ENCODE data around the gene RPS6KA5.

DNA sequence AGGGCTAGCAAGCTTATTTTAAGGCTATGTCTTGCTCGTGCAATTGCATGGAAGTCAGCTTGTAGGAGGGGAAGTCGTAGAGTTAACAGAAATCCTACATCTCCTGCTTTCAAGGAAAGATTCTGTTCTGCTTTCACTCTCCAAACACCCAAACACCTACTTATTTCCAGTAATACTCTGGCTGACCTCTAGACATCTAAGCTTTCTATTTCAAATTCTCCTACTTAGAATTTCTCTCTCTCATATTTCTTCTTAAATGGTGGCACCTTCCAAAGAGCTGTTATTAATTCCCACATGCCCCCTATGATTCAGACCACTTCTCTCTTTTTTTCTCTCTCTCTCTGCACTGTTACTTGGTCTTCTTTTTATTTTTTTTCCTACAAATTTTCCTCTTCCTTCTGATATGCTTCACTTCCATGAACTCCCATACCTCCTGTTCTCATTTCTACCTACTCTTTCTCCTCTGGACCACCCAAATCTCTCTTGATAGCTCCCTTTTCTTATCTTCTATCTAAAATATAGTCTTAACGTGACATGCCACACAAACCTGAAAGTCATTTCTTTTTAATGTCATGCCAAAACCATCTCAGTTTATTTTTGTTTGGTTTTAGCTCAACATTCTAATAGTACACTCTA is 90.8 kb downstream of the RPS6KA5 start:
- TF ChIP-seq, protein P1, sequence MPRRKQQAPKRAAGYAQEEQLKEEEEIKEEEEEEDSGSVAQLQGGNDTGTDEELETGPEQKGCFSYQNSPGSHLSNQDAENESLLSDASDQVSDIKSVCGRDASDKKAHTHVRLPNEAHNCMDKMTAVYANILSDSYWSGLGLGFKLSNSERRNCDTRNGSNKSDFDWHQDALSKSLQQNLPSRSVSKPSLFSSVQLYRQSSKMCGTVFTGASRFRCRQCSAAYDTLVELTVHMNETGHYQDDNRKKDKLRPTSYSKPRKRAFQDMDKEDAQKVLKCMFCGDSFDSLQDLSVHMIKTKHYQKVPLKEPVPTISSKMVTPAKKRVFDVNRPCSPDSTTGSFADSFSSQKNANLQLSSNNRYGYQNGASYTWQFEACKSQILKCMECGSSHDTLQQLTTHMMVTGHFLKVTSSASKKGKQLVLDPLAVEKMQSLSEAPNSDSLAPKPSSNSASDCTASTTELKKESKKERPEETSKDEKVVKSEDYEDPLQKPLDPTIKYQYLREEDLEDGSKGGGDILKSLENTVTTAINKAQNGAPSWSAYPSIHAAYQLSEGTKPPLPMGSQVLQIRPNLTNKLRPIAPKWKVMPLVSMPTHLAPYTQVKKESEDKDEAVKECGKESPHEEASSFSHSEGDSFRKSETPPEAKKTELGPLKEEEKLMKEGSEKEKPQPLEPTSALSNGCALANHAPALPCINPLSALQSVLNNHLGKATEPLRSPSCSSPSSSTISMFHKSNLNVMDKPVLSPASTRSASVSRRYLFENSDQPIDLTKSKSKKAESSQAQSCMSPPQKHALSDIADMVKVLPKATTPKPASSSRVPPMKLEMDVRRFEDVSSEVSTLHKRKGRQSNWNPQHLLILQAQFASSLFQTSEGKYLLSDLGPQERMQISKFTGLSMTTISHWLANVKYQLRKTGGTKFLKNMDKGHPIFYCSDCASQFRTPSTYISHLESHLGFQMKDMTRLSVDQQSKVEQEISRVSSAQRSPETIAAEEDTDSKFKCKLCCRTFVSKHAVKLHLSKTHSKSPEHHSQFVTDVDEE (CRISPR knock-in tag; IDR thresholded peaks at IDR 0.05): no peak
- no peak for TF ChIP-seq ZFP3 (CRISPR knock-in tag; IDR thresholded peaks at IDR 0.05)
- TF ChIP-seq, protein P2, sequence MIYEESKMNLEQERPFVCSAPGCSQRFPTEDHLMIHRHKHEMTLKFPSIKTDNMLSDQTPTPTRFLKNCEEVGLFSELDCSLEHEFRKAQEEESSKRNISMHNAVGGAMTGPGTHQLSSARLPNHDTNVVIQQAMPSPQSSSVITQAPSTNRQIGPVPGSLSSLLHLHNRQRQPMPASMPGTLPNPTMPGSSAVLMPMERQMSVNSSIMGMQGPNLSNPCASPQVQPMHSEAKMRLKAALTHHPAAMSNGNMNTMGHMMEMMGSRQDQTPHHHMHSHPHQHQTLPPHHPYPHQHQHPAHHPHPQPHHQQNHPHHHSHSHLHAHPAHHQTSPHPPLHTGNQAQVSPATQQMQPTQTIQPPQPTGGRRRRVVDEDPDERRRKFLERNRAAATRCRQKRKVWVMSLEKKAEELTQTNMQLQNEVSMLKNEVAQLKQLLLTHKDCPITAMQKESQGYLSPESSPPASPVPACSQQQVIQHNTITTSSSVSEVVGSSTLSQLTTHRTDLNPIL (CRISPR knock-in tag; IDR thresholded peaks at IDR 0.05; ENCODE audit: low read depth): no peak
- no peak for TF ChIP-seq ZC3H10 (CRISPR knock-in tag; IDR thresholded peaks at IDR 0.05)
- TF ChIP-seq, protein P3, sequence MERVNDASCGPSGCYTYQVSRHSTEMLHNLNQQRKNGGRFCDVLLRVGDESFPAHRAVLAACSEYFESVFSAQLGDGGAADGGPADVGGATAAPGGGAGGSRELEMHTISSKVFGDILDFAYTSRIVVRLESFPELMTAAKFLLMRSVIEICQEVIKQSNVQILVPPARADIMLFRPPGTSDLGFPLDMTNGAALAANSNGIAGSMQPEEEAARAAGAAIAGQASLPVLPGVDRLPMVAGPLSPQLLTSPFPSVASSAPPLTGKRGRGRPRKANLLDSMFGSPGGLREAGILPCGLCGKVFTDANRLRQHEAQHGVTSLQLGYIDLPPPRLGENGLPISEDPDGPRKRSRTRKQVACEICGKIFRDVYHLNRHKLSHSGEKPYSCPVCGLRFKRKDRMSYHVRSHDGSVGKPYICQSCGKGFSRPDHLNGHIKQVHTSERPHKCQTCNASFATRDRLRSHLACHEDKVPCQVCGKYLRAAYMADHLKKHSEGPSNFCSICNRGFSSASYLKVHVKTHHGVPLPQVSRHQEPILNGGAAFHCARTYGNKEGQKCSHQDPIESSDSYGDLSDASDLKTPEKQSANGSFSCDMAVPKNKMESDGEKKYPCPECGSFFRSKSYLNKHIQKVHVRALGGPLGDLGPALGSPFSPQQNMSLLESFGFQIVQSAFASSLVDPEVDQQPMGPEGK (CRISPR knock-in tag; IDR thresholded peaks at IDR 0.05; ENCODE audit: borderline replicate concordance): no peak
- TF ChIP-seq OSR1 (CRISPR knock-in tag; IDR thresholded peaks at IDR 0.05): no peak
- TF ChIP-seq GLIS3 (CRISPR knock-in tag; IDR thresholded peaks at IDR 0.05): no peak
- no peak for TF ChIP-seq ARNTL (CRISPR knock-in tag; IDR thresholded peaks at IDR 0.05; ENCODE audit: borderline replicate concordance, low read depth)
- no peak for TF ChIP-seq PPARA (CRISPR knock-in tag; IDR thresholded peaks at IDR 0.05; ENCODE audit: borderline replicate concordance)
- no peak for TF ChIP-seq ZNF8 (CRISPR knock-in tag; IDR thresholded peaks at IDR 0.05)
- TF ChIP-seq, protein P4, sequence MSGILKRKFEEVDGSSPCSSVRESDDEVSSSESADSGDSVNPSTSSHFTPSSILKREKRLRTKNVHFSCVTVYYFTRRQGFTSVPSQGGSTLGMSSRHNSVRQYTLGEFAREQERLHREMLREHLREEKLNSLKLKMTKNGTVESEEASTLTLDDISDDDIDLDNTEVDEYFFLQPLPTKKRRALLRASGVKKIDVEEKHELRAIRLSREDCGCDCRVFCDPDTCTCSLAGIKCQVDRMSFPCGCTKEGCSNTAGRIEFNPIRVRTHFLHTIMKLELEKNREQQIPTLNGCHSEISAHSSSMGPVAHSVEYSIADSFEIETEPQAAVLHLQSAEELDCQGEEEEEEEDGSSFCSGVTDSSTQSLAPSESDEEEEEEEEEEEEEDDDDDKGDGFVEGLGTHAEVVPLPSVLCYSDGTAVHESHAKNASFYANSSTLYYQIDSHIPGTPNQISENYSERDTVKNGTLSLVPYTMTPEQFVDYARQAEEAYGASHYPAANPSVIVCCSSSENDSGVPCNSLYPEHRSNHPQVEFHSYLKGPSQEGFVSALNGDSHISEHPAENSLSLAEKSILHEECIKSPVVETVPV (CRISPR knock-in tag; IDR thresholded peaks at IDR 0.05): no peak
